OCI-LY1 (cell line): ENCODE results near the gene NEK1.

Experiments used
- H2AFZ ChIP-seq: fragments of 200-600 bp; sonication (generic), shearing (Covaris generic); 2 replicates; pipeline ENCODE4 v1.6.0; 2014; ENCODE audit warnings: antibody characterized with exemption, mild to moderate bottlenecking, low read length
- H3F3A ChIP-seq: fragments of 200-600 bp; sonication (generic), shearing (Covaris generic); 2 replicates; pipeline ENCODE4 v1.6.0; 2014; ENCODE audit warnings: mild to moderate bottlenecking, antibody characterized with exemption, low read length, moderate library complexity; ENCODE audit not compliant: insufficient read depth
- H3K27ac ChIP-seq: fragments of 200-600 bp; sonication (generic); 2 replicates; pipeline ENCODE4 v1.5.1; 2014; ENCODE audit warnings: low read length, mixed run types, mild to moderate bottlenecking, low read depth; ENCODE audit not compliant: poor library complexity, severe bottlenecking
- H3K27me3 ChIP-seq: fragments of 200-600 bp; sonication (generic); 2 replicates; pipeline ENCODE4 v1.6.0; 2014; ENCODE audit warnings: antibody characterized with exemption, mild to moderate bottlenecking, low read length, moderate library complexity; ENCODE audit not compliant: insufficient read depth
- H3K36me3 ChIP-seq: fragments of 200-600 bp; sonication (generic); 2 replicates; pipeline ENCODE4 v1.6.1; 2014; ENCODE audit warnings: mild to moderate bottlenecking, antibody characterized with exemption, low read length, moderate library complexity, mixed read lengths; ENCODE audit not compliant: insufficient read depth
- H3K4me1 ChIP-seq: fragments of 200-600 bp; sonication (generic); 2 replicates; pipeline ENCODE4 v1.5.1; 2014; ENCODE audit warnings: mild to moderate bottlenecking, low read length, moderate library complexity; ENCODE audit not compliant: insufficient read depth, severe bottlenecking
- H3K4me2 ChIP-seq: fragments of 200-600 bp; sonication (generic), shearing (Covaris generic); 2 replicates; pipeline ENCODE4 v1.6.1; 2014; ENCODE audit warnings: low read length
- H3K4me3 ChIP-seq: fragments of 200-600 bp; sonication (generic); 2 replicates; pipeline ENCODE4 v1.5.1; 2014; ENCODE audit warnings: low read length, low read depth, mild to moderate bottlenecking, mixed read lengths; ENCODE audit not compliant: poor library complexity, severe bottlenecking
- H3K79me2 ChIP-seq: fragments of 200-600 bp; shearing (Covaris generic); 2 replicates; pipeline ENCODE4 v1.6.1; 2016; ENCODE audit warnings: mixed run types, low read length, mixed read lengths; ENCODE audit not compliant: insufficient read depth
- H3K9ac ChIP-seq: fragments of 200-600 bp; sonication (generic), shearing (Covaris generic); 2 replicates; pipeline ENCODE4 v1.6.1; 2014; ENCODE audit warnings: mild to moderate bottlenecking, low read length, mixed read lengths
- H3K9me2 ChIP-seq: fragments of 200-600 bp; sonication (generic), shearing (Covaris generic); 2 replicates; pipeline ENCODE4 v1.6.1; 2014; ENCODE audit warnings: low read depth, mild to moderate bottlenecking, low read length, mixed read lengths
- H3K9me3 ChIP-seq: fragments of 200-600 bp; shearing (Covaris generic); 2 replicates; pipeline ENCODE4 v1.6.1; 2014; ENCODE audit warnings: low read length, mixed read lengths
- H4K20me1 ChIP-seq: fragments of 200-600 bp; sonication (generic), shearing (Covaris generic); 2 replicates; pipeline ENCODE4 v1.6.0; 2016; ENCODE audit warnings: mild to moderate bottlenecking, low read length; ENCODE audit not compliant: insufficient read depth
- EZH2 ChIP-seq: fragments of 200-600 bp; sonication (generic), shearing (Covaris generic); IDR thresholded peaks from 2 replicates; pipeline ENCODE4 v1.8.0; 2017; ENCODE audit warnings: borderline replicate concordance, mixed run types, mild to moderate bottlenecking, antibody characterized with exemption, low read length, moderate library complexity, mixed read lengths
- TF ChIP-seq, protein P1 (sequence below): fragments of 200-600 bp; sonication (generic), shearing (Covaris generic); IDR thresholded peaks from 2 replicates; pipeline ENCODE4 v1.5.1; 2017; ENCODE audit warnings: mild to moderate bottlenecking, antibody characterized with exemption, low read length, moderate library complexity, mixed read lengths

The NEK1 gene

DNA sequence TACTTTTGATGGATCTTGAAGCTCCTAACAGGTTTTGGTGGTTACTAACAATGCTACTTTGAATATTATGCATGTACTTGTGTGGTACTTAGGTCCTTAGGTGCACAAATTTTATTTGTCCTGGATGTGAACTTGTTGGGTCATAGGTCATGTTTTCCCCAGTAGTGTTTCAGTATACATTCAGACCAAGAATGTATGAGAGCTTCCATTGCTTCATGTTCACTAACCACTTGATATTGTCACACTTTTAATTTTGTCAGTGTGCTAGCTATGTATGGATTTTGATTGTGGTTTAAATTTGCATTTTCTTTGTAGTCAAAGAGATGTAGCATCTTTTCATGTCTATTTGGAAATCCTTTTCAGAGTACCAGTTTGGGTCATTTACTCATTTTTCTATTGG lies 40.2 kb upstream of the NEK1 start:
- no peak overlapping the region for H2AFZ ChIP-seq
- peaks cover under 1% of the 10 kb centered on the region for H3K4me1 ChIP-seq
- H3K79me2 ChIP-seq = peaks cover 51% of the 10 kb centered on the region
- 0 out of 2 replicates have a peak, but pooled peaks cover 2% of the 10 kb centered on the region for H3K9me3 ChIP-seq
- H3K9ac ChIP-seq = no peak overlapping the region
- no peaks in the 10 kb centered on the region for H3K27me3 ChIP-seq
- TF ChIP-seq EZH2 = no peak
- TF ChIP-seq, protein P1, sequence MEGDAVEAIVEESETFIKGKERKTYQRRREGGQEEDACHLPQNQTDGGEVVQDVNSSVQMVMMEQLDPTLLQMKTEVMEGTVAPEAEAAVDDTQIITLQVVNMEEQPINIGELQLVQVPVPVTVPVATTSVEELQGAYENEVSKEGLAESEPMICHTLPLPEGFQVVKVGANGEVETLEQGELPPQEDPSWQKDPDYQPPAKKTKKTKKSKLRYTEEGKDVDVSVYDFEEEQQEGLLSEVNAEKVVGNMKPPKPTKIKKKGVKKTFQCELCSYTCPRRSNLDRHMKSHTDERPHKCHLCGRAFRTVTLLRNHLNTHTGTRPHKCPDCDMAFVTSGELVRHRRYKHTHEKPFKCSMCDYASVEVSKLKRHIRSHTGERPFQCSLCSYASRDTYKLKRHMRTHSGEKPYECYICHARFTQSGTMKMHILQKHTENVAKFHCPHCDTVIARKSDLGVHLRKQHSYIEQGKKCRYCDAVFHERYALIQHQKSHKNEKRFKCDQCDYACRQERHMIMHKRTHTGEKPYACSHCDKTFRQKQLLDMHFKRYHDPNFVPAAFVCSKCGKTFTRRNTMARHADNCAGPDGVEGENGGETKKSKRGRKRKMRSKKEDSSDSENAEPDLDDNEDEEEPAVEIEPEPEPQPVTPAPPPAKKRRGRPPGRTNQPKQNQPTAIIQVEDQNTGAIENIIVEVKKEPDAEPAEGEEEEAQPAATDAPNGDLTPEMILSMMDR = no peak
- H3K4me3 ChIP-seq = no peak overlapping the region
- no peaks in the 10 kb centered on the region for H3K9me2 ChIP-seq
- H3K36me3 ChIP-seq = peaks cover 36% of the 10 kb centered on the region
- H3K4me2 ChIP-seq = no peak overlapping the region
- H3K27ac ChIP-seq = no peak overlapping the region
- H3F3A ChIP-seq = no peaks in the 10 kb centered on the region
- H4K20me1 ChIP-seq = no peaks in the 10 kb centered on the region

DNA sequence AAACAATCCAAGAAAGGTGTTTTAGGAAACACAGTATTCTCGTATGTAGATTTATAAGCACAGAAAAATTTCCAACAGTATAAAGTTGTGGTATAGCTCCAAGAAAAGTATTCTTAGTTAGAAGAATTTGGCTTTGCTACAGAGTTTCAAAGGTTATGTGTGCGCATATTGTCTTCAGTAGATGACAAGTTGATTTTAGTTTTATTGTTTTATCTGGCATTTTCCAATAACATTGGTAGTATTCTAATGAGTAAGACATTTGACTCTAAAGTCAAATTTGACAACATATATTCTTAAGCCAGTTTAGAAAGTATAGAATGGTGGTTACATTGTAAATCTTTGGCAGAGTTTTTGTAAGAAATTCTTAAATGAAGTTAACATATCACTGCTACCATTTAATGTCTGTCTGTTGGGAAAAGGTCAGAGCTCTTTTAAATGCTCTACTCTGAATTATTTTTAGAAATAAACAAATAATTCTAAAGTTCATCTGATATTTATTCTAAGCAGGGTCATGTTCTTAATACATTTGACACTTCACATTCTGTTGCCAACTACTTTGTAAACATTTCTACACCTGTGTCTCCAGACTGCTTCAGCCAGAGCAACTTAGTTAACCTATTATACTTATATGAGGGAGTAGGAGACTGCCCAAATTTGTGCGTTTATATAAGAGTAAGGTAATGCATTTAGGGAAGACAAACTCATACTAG lies 38.0 kb upstream of the NEK1 start:
- Histone ChIP-seq H2AFZ (no peak overlapping the region), H3K4me3 (no peak overlapping the region), H3K4me2 (no peak overlapping the region), H3K9ac (no peak overlapping the region), H3K27ac (no peak overlapping the region), H3K9me3 (0 out of 2 replicates have a peak, but pooled peaks cover 2% of the 10 kb centered on the region), H3K4me1 (no peaks in the 10 kb centered on the region), H3K36me3 (peaks cover 45% of the 10 kb centered on the region), H4K20me1 (no peaks in the 10 kb centered on the region), H3F3A (no peaks in the 10 kb centered on the region), H3K79me2 (peaks cover 32% of the 10 kb centered on the region), H3K9me2 (no peaks in the 10 kb centered on the region), H3K27me3 (no peaks in the 10 kb centered on the region)
- TF ChIP-seq, protein P1 = no peak
- TF ChIP-seq EZH2 = no peak

GRCh38 chr4:169649545-169650226 lies 37.3 kb upstream of the NEK1 start:
- H3K4me2 ChIP-seq = no peak overlapping the region
- no peak for TF ChIP-seq EZH2
- TF ChIP-seq, protein P1 = no peak
- no peak overlapping the region for H3K27ac ChIP-seq
- H3K9me3 ChIP-seq = 0 out of 2 replicates have a peak, but pooled peaks cover 2% of the 10 kb centered on the region
- no peaks in the 10 kb centered on the region for H3K4me1 ChIP-seq
- H3K36me3 ChIP-seq = peaks cover 50% of the 10 kb centered on the region
- H2AFZ ChIP-seq = no peak overlapping the region
- no peaks in the 10 kb centered on the region for H3F3A ChIP-seq
- H3K27me3 ChIP-seq = no peaks in the 10 kb centered on the region
- H4K20me1 ChIP-seq = no peaks in the 10 kb centered on the region
- H3K4me3 ChIP-seq = no peak overlapping the region
- peaks cover 25% of the 10 kb centered on the region for H3K79me2 ChIP-seq
- no peak overlapping the region for H3K9ac ChIP-seq
- H3K9me2 ChIP-seq = no peaks in the 10 kb centered on the region
